Measurements from ENCODE around the gene CTNND1.

The CTNND1 gene

GRCh38 chr11:57779276-57779675, 17.7 kb downstream of the CTNND1 start:
- Histone ChIP-seq H3K4me3 (ENCODE audit: low read length, poor library complexity, severe bottlenecking) (no peak overlapping the region), H3K4me2 (ENCODE audit: low read depth, low read length, poor library complexity, severe bottlenecking) (no peak overlapping the region), H3K9ac (ENCODE audit: low read depth, low read length, poor library complexity, severe bottlenecking) (no peak overlapping the region), H3K9me3 (ENCODE audit: insufficient read depth, low read depth, low read length) (no peaks in the 10 kb centered on the region), H4K20me1 (ENCODE audit: insufficient read depth, low read length, poor library complexity, severe bottlenecking) (no peaks in the 10 kb centered on the region), H3K79me2 (ENCODE audit: insufficient read depth, low read length) (no peaks in the 10 kb centered on the region), H3K36me3 (ENCODE audit: insufficient read depth, low read length) (no peaks in the 10 kb centered on the region), H2AFZ (ENCODE audit: low read length) (no peak overlapping the region), H3K9me2 (replicated peaks; ENCODE audit: low read depth, low read length) (no peaks in the 10 kb centered on the region), H3K4me1 (ENCODE audit: insufficient read depth, low read length, poor library complexity, severe bottlenecking) (peaks cover 33% of the 10 kb centered on the region), H3K27me3 (ENCODE audit: insufficient read depth, low read length, poor library complexity, severe bottlenecking) (no peaks in the 10 kb centered on the region), H3F3A (ENCODE audit: low read depth) (no peaks in the 10 kb centered on the region)
- TF ChIP-seq EZH2phosphoT487 (IDR thresholded peaks at IDR 0.05; ENCODE audit: borderline replicate concordance) (no peak), CTCF (conservative IDR thresholded peaks at IDR 0.05; ENCODE audit: low read length) (no peak)

GRCh38 chr11:57781529-57781943, 19.9 kb downstream of the CTNND1 start:
- H3K9me3 ChIP-seq (ENCODE audit: insufficient read depth, low read depth, low read length) = no peaks in the 10 kb centered on the region
- peaks cover 20% of the 10 kb centered on the region for H3K4me1 ChIP-seq (ENCODE audit: insufficient read depth, low read length, poor library complexity, severe bottlenecking)
- no peaks in the 10 kb centered on the region for H3K9me2 ChIP-seq (replicated peaks; ENCODE audit: low read depth, low read length)
- no peaks in the 10 kb centered on the region for H3K79me2 ChIP-seq (ENCODE audit: insufficient read depth, low read length)
- TF ChIP-seq EZH2phosphoT487 (IDR thresholded peaks at IDR 0.05; ENCODE audit: borderline replicate concordance) (no peak), CTCF (conservative IDR thresholded peaks at IDR 0.05; ENCODE audit: low read length) (no peak)
- H3K27me3 ChIP-seq (ENCODE audit: insufficient read depth, low read length, poor library complexity, severe bottlenecking) = no peaks in the 10 kb centered on the region
- H3K4me3 ChIP-seq (ENCODE audit: low read length, poor library complexity, severe bottlenecking) = no peak overlapping the region
- H3F3A ChIP-seq (ENCODE audit: low read depth) = no peaks in the 10 kb centered on the region
- H4K20me1 ChIP-seq (ENCODE audit: insufficient read depth, low read length, poor library complexity, severe bottlenecking) = no peaks in the 10 kb centered on the region
- H3K4me2 ChIP-seq (ENCODE audit: low read depth, low read length, poor library complexity, severe bottlenecking) = no peak overlapping the region
- no peaks in the 10 kb centered on the region for H3K36me3 ChIP-seq (ENCODE audit: insufficient read depth, low read length)
- H2AFZ ChIP-seq (ENCODE audit: low read length) = no peak overlapping the region
- H3K9ac ChIP-seq (ENCODE audit: low read depth, low read length, poor library complexity, severe bottlenecking) = no peak overlapping the region

- Histone ChIP-seq H2AFZ (ENCODE audit: low read length) (no peak overlapping the region), H3K79me2 (ENCODE audit: insufficient read depth, low read length) (0 out of 2 replicates have a peak, but pooled peaks cover 4% of the 10 kb centered on the region), H3K36me3 (ENCODE audit: insufficient read depth, low read length) (no peaks in the 10 kb centered on the region), H3K4me3 (ENCODE audit: low read length, poor library complexity, severe bottlenecking) (no peak overlapping the region), H3K9ac (ENCODE audit: low read depth, low read length, poor library complexity, severe bottlenecking) (no peak overlapping the region), H3K27me3 (ENCODE audit: insufficient read depth, low read length, poor library complexity, severe bottlenecking) (no peaks in the 10 kb centered on the region), H3K4me1 (ENCODE audit: insufficient read depth, low read length, poor library complexity, severe bottlenecking) (peaks cover 15% of the 10 kb centered on the region), H3K9me2 (replicated peaks; ENCODE audit: low read depth, low read length) (no peaks in the 10 kb centered on the region), H4K20me1 (ENCODE audit: insufficient read depth, low read length, poor library complexity, severe bottlenecking) (no peaks in the 10 kb centered on the region), H3K9me3 (ENCODE audit: insufficient read depth, low read depth, low read length) (no peaks in the 10 kb centered on the region), H3F3A (ENCODE audit: low read depth) (no peaks in the 10 kb centered on the region), H3K4me2 (ENCODE audit: low read depth, low read length, poor library complexity, severe bottlenecking) (no peak overlapping the region)
- no peak for TF ChIP-seq EZH2phosphoT487 (IDR thresholded peaks at IDR 0.05; ENCODE audit: borderline replicate concordance)
- TF ChIP-seq CTCF (conservative IDR thresholded peaks at IDR 0.05; ENCODE audit: low read length) = no peak
Observed at GRCh38 chr11:57785072-57785471, 23.5 kb downstream of the CTNND1 start.
